HG02763 (cell line): Measurements from ENCODE around the gene C5.
A peak's percentile ranks its signal among the peaks of the same experiment; 100 is the strongest.

Experiments
- ATAC-seq: cut with Tn5 transposase; IDR thresholded peaks from one replicate; pipeline ENCODE4 v1.9.1; 2021; ENCODE audit warnings: mild to moderate bottlenecking, moderate library complexity; ENCODE audit not compliant: unreplicated experiment

The C5 gene

DNA sequence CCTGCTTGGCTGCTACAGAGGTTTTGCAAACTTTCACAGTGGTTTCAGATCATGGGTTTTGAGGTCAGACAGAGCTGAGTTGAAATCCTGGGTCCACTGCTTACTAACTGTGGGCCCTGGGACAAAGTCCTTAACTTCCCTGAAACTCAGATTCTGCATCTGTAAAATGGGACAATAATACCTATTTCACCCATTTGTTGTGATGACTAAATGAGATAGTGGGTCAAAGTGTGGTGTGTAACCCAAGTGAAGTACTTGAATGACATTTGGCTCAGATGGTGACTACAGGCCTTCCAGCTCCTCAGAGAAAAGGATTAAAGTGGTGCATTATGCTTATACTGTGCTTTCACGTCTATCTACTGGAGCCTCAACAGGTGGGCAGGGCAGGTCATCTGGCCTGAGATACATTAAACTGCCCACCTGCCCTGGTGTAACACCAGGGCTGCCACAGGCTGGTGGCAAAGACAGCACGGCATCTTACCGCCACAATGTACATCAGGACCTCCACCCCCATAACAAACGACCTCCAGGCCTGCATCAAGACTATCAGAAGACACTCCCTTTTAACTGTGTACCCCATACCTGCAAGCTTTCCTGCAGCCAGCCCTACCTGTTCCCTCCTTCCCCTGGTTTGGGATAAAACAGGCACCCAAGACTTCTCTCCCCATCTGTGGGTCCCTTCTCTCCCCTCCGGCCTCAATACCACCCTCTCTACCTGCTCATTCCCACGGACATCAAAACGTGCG lies 122.6 kb downstream of the C5 start:
- ATAC-seq: no peak

GRCh38 chr9:120926397-120926928 lies 123.6 kb downstream of the C5 start, which contains the start of gene TRAF1:
TRAF1 (minus strand) TSS chr9:120926796; CDS start chr9:120926075, 721 bp downstream.
- ATAC-seq: peak; percentile 18

- ATAC-seq: peak; percentile 26
Measured at GRCh38 chr9:120925535-120926396, 124.3 kb downstream of the C5 start.

- ATAC-seq: no peak
Measured at GRCh38 chr9:120924698-120925534, 125.2 kb downstream of the C5 start.

- ATAC-seq: no peak
Measured at GRCh38 chr9:120923620-120924328, 126.3 kb downstream of the C5 start.

GRCh38 chr9:120922404-120923195 lies 127.5 kb downstream of the C5 start:
- no peak for ATAC-seq

- no peak for ATAC-seq
Measured at GRCh38 chr9:120921661-120922181, 128.4 kb downstream of the C5 start.

DNA sequence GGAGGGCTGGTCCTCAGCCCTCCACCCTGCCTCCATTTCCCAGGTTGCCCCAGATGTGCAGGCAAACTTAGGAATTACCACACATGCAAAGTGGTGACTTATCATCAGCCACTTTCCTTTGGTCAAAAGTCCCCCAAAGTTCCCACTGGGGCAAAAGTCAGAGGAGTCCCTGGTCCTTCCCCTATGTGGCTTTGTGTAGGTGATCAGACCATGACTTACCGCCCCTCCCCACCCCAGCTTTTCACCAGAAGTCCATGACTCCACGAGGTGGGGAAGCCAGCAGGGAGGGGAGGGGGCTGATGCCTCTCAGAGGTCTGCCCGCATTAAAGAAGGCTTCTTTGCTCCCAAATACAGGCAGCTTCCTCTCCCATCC lies 129.3 kb downstream of the C5 start:
- ATAC-seq: no peak

- ATAC-seq: no peak
Measured at GRCh38 chr9:120919843-120920805, 130.0 kb downstream of the C5 start.

DNA sequence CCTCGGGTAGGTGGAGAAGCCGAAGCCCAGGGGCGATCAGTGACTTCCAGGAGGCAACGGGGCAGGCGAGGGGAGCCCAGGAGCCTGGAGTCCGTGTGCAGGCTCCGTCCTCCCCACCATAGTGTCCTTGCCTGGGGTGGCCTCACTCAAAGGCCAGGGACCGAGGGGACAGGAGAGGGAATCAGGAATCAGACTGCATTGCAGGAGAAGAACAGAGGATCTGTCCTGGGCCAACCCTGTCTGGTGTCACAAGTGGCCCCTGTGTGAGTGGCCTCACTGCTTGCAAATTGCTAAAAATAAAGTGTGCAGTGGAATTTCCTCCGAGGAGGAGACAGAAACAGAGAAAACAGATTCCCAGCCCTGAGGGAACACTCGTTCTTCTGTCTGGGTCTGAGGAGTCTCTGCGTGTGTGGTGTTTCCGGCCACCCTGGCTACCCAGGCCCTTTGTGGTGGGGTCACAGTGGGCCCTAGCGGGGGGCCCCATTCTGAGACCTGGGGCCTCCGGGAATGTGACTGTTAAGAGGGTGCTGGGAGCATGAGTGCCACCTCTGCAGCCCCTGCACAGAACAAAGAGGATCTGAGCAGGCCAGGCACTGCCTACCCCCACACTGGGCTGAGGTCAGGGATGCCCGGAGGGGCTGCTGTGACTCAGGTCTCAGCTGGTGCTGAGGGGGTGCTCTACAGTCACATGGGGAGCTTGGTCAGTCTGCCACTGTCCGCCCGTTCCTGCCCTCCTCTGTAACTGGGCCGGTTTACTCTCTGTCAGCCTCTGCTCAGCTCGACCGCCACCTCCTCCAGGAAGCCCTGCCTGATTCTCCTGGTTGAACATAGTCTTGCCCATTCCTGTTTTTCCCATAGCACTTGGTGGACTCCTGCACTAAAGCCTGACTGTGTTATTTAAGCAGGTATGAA lies 130.9 kb downstream of the C5 start:
- ATAC-seq: no peak

DNA sequence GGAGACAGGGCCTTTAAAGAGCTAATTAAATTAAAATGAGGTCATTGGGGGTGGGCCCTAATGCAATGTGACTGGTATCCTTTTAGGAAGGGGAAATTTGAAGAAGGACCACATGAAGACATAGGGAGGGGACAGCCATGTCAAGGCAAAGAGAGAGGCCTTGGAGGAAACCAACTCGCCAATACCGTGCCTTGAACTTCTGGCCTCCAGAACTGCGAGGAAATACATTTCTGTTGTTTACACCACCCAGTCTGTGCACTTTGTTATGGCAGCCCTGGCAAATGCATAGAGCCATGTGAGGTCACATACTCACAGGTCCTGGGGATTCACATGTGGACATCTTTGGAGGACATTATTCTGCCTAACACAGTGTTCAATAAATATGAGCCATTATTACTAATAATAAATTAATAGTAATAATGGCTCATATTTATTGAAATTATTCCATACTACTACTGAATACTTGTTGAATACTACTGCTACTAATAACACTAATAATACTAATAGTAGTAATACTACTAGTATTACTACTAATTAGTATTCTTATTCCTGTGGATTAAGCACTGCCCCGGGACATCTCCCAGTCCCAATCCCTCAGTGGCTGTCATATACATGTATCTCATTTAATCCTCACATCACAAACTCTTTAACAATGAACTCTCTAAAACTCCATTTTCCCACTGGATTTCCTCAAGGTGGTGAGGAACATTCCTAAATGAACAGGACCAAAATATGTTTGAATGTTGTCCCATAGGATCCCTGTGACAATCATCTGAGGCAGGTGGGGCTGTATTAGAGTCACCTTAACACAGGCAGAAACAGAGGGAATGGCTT lies 131.9 kb downstream of the C5 start:
- ATAC-seq: no peak

DNA sequence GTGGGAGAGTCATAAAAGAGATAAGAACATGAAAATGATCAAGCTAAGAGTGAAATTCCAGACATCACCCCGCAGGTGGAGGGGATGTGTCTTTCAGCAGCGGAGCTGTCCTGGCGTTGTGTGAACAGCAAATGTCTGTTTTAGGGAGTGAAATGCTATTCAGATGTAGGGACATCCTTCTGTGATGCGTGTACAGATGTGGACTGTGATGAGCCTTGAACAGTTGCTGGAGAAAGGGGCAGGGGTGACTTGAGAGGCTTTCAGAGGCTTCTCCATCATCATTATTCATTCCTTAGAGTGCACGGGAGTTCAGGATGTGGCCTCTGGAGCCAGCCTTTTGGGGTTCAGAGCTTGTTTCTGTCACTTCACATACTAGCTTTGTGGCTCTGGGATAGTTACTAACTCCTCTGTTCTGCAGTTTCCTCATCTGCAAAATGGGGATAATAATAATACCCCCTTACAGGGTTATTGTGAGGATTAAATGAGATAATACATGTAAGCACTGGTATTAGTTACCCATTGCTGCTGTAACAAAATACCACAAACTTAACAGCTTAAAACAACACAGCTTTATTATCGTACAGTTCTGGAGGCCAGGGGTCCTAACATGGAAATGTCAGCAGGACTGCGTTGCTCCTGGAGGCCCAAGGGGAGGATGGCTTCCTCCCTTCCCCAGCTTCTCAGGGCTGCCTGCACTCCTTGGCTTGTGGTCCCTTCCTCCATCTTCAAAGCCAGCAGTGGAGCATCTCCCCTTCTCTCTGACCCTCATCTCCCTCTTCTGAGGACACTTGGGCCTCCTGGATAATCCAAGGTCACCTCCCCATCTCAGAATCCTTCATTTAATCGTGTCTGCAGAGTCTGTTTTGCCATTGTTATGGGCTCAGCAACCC lies 132.8 kb downstream of the C5 start:
- no peak for ATAC-seq

DNA sequence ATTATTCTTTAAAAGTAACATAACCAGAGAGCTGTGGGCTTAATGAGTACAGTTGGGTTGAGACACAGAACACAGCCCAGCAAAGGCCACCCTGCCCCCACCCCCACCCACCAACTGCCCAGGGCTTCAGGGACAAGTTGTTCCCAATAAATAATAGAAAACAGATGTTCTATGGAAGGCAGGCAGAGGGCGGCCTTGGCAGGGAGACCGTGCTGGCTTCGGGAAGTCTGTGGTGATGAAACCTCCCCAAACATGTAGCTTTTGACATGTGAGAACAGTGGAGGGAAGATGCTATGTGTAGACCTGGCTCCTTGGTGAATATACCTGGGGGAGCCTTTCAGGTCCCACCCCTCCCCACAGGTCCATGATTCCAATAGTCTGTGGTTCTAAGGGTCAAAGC lies 133.5 kb downstream of the C5 start:
- no peak for ATAC-seq

GRCh38 chr9:120915854-120916470 lies 134.1 kb downstream of the C5 start:
- no peak for ATAC-seq

GRCh38 chr9:120914953-120915352 lies 135.1 kb downstream of the C5 start:
- ATAC-seq: no peak
